ENCODE results near the gene RPL21. TPM values are rescaled to one million over a fixed set of nuclear protein-coding genes. Genes with fewer than 3 reads are reported as not detected.

The RPL21 gene
- total RNA-seq, 1 donor from 2014 or later: 579 TPM

DNA sequence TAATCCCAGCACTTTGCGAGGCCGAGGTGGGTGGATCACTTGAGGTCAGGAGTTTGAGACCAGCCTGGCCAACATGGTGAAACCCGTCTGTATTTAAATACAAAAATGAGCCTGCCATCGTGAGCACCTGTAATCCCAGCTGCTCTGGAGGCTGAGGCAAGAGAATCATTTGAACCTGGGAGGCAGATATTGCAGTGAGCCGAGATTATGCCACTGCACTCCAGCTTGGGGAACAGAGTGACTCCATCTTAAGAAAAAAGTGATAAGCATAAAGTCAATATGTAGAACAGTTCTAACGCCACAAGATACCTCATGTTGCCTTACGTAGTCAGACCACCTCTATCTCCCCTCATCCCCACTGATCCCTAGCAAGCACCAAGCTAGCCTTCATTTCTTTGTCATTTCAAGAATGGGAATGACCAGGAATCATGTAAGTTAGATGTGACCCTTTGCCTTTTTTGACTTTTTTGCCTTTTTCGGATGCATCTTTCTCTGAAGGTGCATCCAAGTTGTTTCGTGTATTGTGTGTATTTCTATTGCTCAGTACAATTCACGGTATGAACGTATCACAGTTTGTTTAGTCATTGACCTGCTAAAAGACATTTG is 6.4 kb downstream of the RPL21 start:
- intact Hi-C loops (cut with DNase I): no loop called here

GRCh38 chr13:27258637-27259386 is 7.5 kb downstream of the RPL21 start:
- H3K4me3 ChIP-seq: no peak overlapping the region
- DNase-seq (ENCODE audit: extremely low spot score in 2 of 2): peak in 1 of 2 donors; percentile 2
- TF ChIP-seq POLR2AphosphoS5 (IDR thresholded peaks at IDR 0.05; ENCODE audit: insufficient read depth in 1 of 2, low read depth in 1 of 2): no peak
- TF ChIP-seq CTCF (IDR thresholded peaks at IDR 0.05): no peak
- no peak for TF ChIP-seq POLR2A (IDR thresholded peaks at IDR 0.05)
- no peaks in the 10 kb centered on the region for H3K9me3 ChIP-seq
- H3K36me3 ChIP-seq: peaks cover 0 to 50% of the 10 kb centered on the region in 2 donors
- no peak overlapping the region for H3K27ac ChIP-seq
- intact Hi-C loops (cut with DNase I): no loop called here
- H3K27me3 ChIP-seq: no peaks in the 10 kb centered on the region
- H3K4me1 ChIP-seq: peaks cover 24% of the 10 kb centered on the region

More for the DNA sequence above, 6.4 kb downstream of the RPL21 start:
- no peak overlapping the region for H3K4me3 ChIP-seq
- no peak for TF ChIP-seq CTCF (IDR thresholded peaks at IDR 0.05)
- no peak for TF ChIP-seq POLR2A (IDR thresholded peaks at IDR 0.05)
- TF ChIP-seq POLR2AphosphoS5 (IDR thresholded peaks at IDR 0.05; ENCODE audit: insufficient read depth in 1 of 2, low read depth in 1 of 2): no peak
- H3K36me3 ChIP-seq: peaks cover 0 to 51% of the 10 kb centered on the region in 2 donors
- H3K4me1 ChIP-seq: peaks cover 32% of the 10 kb centered on the region
- peak in 1 of 2 donors; percentile 3 for DNase-seq (ENCODE audit: extremely low spot score in 2 of 2)
- H3K9me3 ChIP-seq: no peaks in the 10 kb centered on the region
- H3K27me3 ChIP-seq: no peaks in the 10 kb centered on the region
- no peak overlapping the region for H3K27ac ChIP-seq

GRCh38 chr13:27259831-27260230 is 8.5 kb downstream of the RPL21 start:
- Histone ChIP-seq H3K27ac (no peak overlapping the region), H3K27me3 (no peaks in the 10 kb centered on the region), H3K4me1 (peaks cover 18% of the 10 kb centered on the region), H3K36me3 (peaks cover 0 to 42% of the 10 kb centered on the region in 2 donors), H3K9me3 (no peaks in the 10 kb centered on the region), H3K4me3 (no peak overlapping the region)
- intact Hi-C loops (cut with DNase I): no loop called here
- no peak for TF ChIP-seq CTCF (IDR thresholded peaks at IDR 0.05)
- peak in 1 of 2 donors; percentile 64 for DNase-seq (ENCODE audit: extremely low spot score in 2 of 2)

- Histone ChIP-seq H3K36me3 (peaks cover 0 to 28% of the 10 kb centered on the region in 2 donors), H3K4me1 (peaks cover 6% of the 10 kb centered on the region), H3K4me3 (no peak overlapping the region), H3K9me3 (no peaks in the 10 kb centered on the region), H3K27ac (no peak overlapping the region), H3K27me3 (no peaks in the 10 kb centered on the region)
- no peak for DNase-seq (ENCODE audit: extremely low spot score in 2 of 2)
- intact Hi-C loops (cut with DNase I): no loop called here
- TF ChIP-seq POLR2A (IDR thresholded peaks at IDR 0.05) (no peak), POLR2AphosphoS5 (IDR thresholded peaks at IDR 0.05; ENCODE audit: insufficient read depth in 1 of 2, low read depth in 1 of 2) (no peak), CTCF (IDR thresholded peaks at IDR 0.05) (no peak)
Measured at GRCh38 chr13:27261396-27261795, 10.0 kb downstream of the RPL21 start.

DNA sequence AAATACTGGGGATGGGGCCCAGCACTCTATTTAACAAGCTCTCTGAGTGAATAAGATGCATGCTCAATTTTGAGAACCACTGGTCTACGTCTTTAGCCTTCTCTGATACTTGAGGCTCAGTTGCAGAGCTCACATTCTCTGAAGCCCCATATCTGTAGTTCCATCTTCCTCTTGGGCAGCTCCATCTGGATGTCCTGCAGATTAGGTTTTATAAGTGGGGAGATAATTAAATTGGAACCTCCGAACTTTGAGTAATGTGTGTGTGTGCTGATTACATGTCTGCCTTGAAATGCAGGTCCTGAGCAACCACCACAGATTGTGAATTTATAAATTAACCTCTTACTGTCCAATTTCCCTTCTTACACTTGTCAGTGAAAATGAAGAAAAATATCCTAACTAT is 12.1 kb downstream of the RPL21 start:
- Histone ChIP-seq H3K36me3 (peaks cover 0 to 13% of the 10 kb centered on the region in 2 donors), H3K4me1 (peaks cover 6% of the 10 kb centered on the region), H3K27me3 (no peaks in the 10 kb centered on the region), H3K4me3 (no peak overlapping the region), H3K9me3 (no peaks in the 10 kb centered on the region), H3K27ac (no peak overlapping the region)
- TF ChIP-seq CTCF (IDR thresholded peaks at IDR 0.05): no peak
- no peak for TF ChIP-seq POLR2AphosphoS5 (IDR thresholded peaks at IDR 0.05; ENCODE audit: insufficient read depth in 1 of 2, low read depth in 1 of 2)
- no peak for TF ChIP-seq POLR2A (IDR thresholded peaks at IDR 0.05)
- intact Hi-C loops (cut with DNase I): no loop called here
- DNase-seq (ENCODE audit: extremely low spot score in 2 of 2): no peak
